ENCODE measurements around the gene ARPP21.
A peak's percentile ranks its signal among the peaks of the same experiment; 100 is the strongest.

ARPP21 gene

GRCh38 chr3:35751207-35751606 lies 111.9 kb downstream of the ARPP21 start:
- peaks cover 29% of the 10 kb centered on the region for H3K4me1 ChIP-seq (ENCODE audit: insufficient read depth, low read length, poor library complexity, severe bottlenecking)
- no peak for TF ChIP-seq EZH2phosphoT487 (IDR thresholded peaks at IDR 0.05; ENCODE audit: borderline replicate concordance)
- TF ChIP-seq CTCF (conservative IDR thresholded peaks at IDR 0.05; ENCODE audit: low read length) = no peak
- H3K9ac ChIP-seq (ENCODE audit: low read depth, low read length, poor library complexity, severe bottlenecking) = no peak overlapping the region
- H3K4me3 ChIP-seq (ENCODE audit: low read length, poor library complexity, severe bottlenecking) = no peak overlapping the region
- no peak overlapping the region for H3K4me2 ChIP-seq (ENCODE audit: low read depth, low read length, poor library complexity, severe bottlenecking)
- H3K27me3 ChIP-seq (ENCODE audit: insufficient read depth, low read length, poor library complexity, severe bottlenecking) = no peaks in the 10 kb centered on the region
- no peaks in the 10 kb centered on the region for H3K79me2 ChIP-seq (ENCODE audit: insufficient read depth, low read length)
- H3K9me2 ChIP-seq (replicated peaks; ENCODE audit: low read depth, low read length) = no peaks in the 10 kb centered on the region
- H2AFZ ChIP-seq (ENCODE audit: low read length) = no peak overlapping the region
- H3K36me3 ChIP-seq (ENCODE audit: insufficient read depth, low read length) = no peaks in the 10 kb centered on the region
- no peaks in the 10 kb centered on the region for H4K20me1 ChIP-seq (ENCODE audit: insufficient read depth, low read length, poor library complexity, severe bottlenecking)
- no peaks in the 10 kb centered on the region for H3K9me3 ChIP-seq (ENCODE audit: insufficient read depth, low read depth, low read length)
- no peaks in the 10 kb centered on the region; the same call in 1 of the 2 replicates for H3F3A ChIP-seq (ENCODE audit: low read depth)

- TF ChIP-seq EZH2phosphoT487 (IDR thresholded peaks at IDR 0.05; ENCODE audit: borderline replicate concordance) (no peak), CTCF (conservative IDR thresholded peaks at IDR 0.05; ENCODE audit: low read length) (no peak)
- Histone ChIP-seq H3K9me2 (replicated peaks; ENCODE audit: low read depth, low read length) (no peaks in the 10 kb centered on the region), H3K4me1 (ENCODE audit: insufficient read depth, low read length, poor library complexity, severe bottlenecking) (peaks cover 4% of the 10 kb centered on the region), H3K9ac (ENCODE audit: low read depth, low read length, poor library complexity, severe bottlenecking) (no peak overlapping the region), H4K20me1 (ENCODE audit: insufficient read depth, low read length, poor library complexity, severe bottlenecking) (no peaks in the 10 kb centered on the region), H3K4me2 (ENCODE audit: low read depth, low read length, poor library complexity, severe bottlenecking) (no peak overlapping the region), H3K4me3 (ENCODE audit: low read length, poor library complexity, severe bottlenecking) (no peak overlapping the region), H3K36me3 (ENCODE audit: insufficient read depth, low read length) (no peaks in the 10 kb centered on the region), H2AFZ (ENCODE audit: low read length) (peak overlapping the region; percentile 20; the same call in 1 of the 2 replicates), H3F3A (ENCODE audit: low read depth) (no peaks in the 10 kb centered on the region), H3K9me3 (ENCODE audit: insufficient read depth, low read depth, low read length) (no peaks in the 10 kb centered on the region), H3K79me2 (ENCODE audit: insufficient read depth, low read length) (no peaks in the 10 kb centered on the region), H3K27me3 (ENCODE audit: insufficient read depth, low read length, poor library complexity, severe bottlenecking) (no peaks in the 10 kb centered on the region)
Measured at GRCh38 chr3:35757991-35758757, 118.8 kb downstream of the ARPP21 start.

GRCh38 chr3:35760146-35760545 lies 120.8 kb downstream of the ARPP21 start:
- Histone ChIP-seq H3K9me3 (ENCODE audit: insufficient read depth, low read depth, low read length) (no peaks in the 10 kb centered on the region), H3K27me3 (ENCODE audit: insufficient read depth, low read length, poor library complexity, severe bottlenecking) (no peaks in the 10 kb centered on the region), H3K9me2 (replicated peaks; ENCODE audit: low read depth, low read length) (no peaks in the 10 kb centered on the region), H3F3A (ENCODE audit: low read depth) (no peaks in the 10 kb centered on the region), H3K4me2 (ENCODE audit: low read depth, low read length, poor library complexity, severe bottlenecking) (no peak overlapping the region), H2AFZ (ENCODE audit: low read length) (no peak overlapping the region), H3K79me2 (ENCODE audit: insufficient read depth, low read length) (no peaks in the 10 kb centered on the region), H3K4me1 (ENCODE audit: insufficient read depth, low read length, poor library complexity, severe bottlenecking) (peaks cover 4% of the 10 kb centered on the region), H3K9ac (ENCODE audit: low read depth, low read length, poor library complexity, severe bottlenecking) (no peak overlapping the region), H3K36me3 (ENCODE audit: insufficient read depth, low read length) (no peaks in the 10 kb centered on the region), H3K4me3 (ENCODE audit: low read length, poor library complexity, severe bottlenecking) (no peak overlapping the region), H4K20me1 (ENCODE audit: insufficient read depth, low read length, poor library complexity, severe bottlenecking) (no peaks in the 10 kb centered on the region)
- TF ChIP-seq EZH2phosphoT487 (IDR thresholded peaks at IDR 0.05; ENCODE audit: borderline replicate concordance) (no peak), CTCF (conservative IDR thresholded peaks at IDR 0.05; ENCODE audit: low read length) (no peak)

Data from Loucy (cell line).